Stimulated activated CD8-positive, alpha-beta memory T cell treated with anti-CD3 and anti-CD28 coated beads, Interleukin-15, amount 100 ng/mL, for 1 hour (primary cell): ENCODE data around the gene CPLX1.

Experiments
- DNase-seq: peaks from one replicate; pipeline ENCODE4 v3.0.0-alpha.2; 2020; ENCODE audit warnings: low read depth

CPLX1 gene

DNA sequence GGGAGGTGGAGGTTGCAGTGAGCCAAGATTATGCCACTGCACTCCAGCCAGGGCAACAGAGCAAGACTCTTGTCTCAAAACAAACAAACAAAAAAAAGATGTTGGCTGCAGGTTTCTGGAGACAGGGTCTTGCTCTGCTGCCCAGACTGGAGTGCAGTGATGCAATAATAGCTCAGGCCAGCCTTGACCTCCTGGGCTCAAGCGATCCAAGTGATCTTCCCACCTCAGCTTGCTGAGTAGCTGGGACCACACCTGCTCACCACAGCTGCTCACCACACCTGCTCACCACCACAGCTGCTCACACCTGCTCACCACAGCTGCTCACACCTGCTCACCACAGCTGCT is 29.9 kb upstream of the CPLX1 start:
- no peak for DNase-seq

DNA sequence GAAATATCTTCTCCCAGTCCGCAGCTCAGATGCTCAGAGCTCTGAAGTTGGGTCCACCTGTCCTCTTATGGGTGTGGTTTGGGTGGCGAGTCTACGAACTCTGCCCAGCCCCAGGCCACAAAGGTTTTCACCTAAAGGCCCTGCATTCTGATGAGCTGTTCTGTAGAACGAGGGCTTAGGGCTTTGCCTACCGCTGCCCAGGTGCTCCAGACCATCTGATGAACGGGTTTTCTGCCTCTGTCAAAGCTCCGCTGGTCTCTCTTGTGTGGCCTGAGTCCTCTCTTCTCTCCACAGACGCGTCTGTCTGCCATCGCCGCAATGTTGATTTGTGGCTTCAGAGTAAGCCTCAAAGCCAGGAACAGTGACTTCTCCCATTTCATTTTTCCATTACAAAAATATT is 28.4 kb upstream of the CPLX1 start:
- no peak for DNase-seq

- DNase-seq: no peak
Observed at GRCh38 chr4:853416-853781, 27.5 kb upstream of the CPLX1 start.

DNA sequence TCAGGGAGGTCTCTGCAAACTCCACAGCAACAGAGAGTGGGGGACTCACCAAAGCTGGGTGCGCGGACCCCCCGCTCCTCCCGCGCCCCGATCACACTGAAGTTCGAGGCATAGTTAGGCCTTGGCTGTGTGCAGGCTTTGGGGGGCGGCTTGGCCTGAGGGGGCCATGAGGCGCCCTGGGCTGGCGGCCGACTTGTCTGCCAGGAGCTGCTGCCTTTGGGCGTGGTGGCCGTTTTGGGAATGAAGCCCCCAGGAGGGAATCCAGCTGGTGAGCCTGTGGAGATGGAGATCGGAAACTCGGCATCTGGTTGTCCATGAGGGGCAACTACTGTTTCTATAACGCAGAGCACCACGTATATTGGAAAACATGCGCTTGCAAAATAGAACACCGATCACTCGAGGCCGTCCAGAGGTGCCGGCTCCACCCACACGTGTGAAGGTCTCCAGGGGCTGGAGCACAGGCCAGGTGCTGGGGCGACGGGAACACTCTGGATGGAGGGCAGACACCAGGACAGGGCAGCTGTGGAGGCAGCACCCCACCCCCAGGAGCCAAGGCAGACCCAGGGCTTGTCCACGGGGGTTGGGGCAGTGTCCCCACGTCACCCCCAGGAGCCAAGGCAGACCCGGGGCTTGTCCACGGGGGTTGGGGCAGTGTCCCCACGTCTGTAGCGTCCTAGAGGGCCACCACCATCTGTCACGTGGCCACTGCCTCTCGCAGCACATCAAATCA is 25.9 kb upstream of the CPLX1 start:
- DNase-seq: no peak

DNA sequence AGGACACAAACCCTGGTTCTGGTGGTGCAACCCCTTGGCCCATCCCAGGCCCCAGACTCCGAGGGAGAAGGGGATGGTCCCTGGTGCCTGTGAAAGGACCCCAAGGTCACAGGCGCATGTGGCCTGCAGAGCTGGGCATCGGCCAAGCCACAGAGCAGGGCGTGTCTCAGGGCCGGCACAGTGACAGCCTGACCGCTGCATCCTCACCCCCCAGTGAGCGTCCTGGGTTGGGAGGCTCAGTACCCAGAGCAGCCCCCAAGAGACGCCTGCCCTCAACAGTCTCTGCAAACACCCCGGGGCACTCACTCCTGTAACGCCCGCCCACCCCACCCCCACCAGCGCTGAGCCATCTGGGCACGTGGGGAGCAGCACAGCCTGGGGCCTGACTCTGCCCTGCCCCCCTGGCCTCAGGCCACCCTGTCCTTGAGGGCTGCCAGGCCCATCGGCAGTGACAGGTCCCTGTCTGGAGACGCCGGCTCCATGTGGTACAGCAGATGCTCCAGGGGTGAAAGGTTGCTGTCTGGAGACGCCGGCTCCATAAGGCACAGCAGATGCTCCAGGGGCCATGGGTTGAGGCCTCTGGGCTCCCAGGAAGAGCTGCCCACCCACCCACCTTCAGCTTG is 24.5 kb upstream of the CPLX1 start:
- DNase-seq: no peak

- DNase-seq: no peak
Observed at GRCh38 chr4:849478-850175, 23.7 kb upstream of the CPLX1 start.

DNA sequence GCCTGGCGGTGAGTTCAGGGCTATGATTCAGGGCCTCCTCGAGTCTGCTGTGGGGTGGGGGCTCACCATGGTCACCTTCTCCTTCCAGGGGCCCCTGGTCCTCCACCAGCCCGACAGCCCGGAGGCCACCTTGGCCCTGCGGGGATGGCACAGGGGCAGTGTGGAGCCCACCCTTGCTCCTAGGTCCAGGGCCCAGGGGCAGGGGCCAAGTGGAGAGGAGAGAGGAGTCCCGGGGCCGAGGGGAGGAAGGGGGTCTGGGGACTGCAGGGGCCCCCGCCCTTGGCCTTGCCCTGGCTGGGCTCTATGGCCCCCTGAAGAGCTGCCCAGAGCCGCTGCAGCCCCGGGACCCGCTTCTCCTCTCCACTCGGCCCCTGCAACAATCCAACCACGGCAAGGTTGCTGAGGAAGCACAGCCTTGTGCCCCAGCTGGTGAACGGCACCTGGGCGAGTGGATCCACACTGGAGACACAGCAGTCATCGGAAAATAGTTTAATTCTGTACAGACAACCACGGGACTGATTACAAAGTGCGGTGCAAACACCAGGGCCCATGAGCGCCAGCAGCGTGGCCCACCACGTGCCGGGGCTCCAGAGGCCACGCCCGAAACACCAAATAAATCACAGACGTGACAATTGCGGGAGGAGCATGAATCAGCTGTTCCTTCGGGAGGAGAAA is 23.0 kb upstream of the CPLX1 start:
- no peak for DNase-seq

DNA sequence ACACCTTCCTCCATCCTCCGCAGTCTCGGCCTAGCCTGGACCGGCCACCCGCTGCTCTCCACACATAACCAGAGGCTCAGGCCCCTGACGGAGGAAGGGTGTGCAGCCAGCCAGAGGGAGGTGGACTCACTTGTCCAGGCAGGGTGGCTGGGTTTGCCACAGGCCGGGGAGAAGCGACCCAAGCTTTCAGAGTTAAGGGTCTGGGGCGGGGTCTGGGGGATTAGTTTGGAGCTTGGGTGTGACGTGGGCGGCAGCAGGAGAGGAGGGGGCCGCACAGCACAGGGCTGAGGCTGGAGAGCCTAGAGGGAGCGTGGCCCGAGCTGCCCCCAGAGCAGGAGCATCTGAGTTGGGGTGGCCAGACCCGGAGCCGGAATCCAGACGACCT is 22.4 kb upstream of the CPLX1 start:
- DNase-seq: no peak

DNA sequence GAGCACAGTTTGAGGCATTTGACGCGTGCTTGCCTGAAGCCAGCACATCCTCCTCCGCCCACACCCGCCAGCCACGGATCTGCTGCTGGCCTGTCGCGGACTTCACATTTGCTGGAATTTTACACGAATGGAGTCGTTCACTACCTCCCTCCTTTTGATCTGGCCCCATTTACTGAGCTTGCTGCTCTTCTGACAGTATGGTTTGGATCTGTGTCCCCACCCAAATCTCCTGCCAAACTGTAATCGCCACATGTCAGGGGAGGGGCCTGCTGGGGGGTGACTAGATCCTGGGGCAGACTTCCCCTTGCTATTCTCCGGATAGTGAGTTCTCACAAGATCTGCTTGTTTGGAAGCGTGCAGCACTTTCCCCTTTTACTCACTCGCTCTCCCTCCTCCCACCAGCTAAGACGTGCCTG is 19.9 kb upstream of the CPLX1 start:
- DNase-seq: no peak

- no peak for DNase-seq
Observed at GRCh38 chr4:845233-845835, 19.4 kb upstream of the CPLX1 start.

GRCh38 chr4:844752-845232 is 18.9 kb upstream of the CPLX1 start:
- no peak for DNase-seq

- DNase-seq: no peak
Observed at GRCh38 chr4:839675-840443, 13.9 kb upstream of the CPLX1 start.

- DNase-seq: no peak
Observed at GRCh38 chr4:837772-838171, 11.8 kb upstream of the CPLX1 start.

- no peak for DNase-seq
Observed at GRCh38 chr4:836750-837301, 10.9 kb upstream of the CPLX1 start.

DNA sequence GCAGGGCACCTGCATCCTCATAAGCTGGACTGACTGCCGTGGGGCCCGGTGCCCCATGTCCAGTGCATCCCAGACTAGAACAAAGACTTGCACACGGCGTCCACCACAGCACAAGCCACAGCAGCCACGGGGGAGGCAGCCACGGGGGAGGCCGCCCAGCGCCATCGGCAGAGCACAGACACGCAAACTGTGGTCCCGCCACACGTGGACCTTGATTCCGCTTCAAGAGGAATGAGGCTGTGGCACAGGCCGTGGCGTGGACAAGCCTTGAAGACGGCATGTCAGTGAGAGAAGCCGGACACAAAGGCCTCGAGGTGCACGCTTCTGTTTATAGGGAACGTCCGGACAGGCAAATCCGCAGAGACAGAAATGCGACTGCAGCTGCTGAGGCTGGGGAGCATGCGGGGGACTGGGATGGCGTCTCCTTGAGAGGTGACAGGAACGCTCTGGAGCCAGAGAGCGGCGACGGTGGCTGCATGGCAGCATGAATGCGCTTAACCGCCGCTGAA is 10.1 kb upstream of the CPLX1 start:
- no peak for DNase-seq

- no peak for DNase-seq
Observed at GRCh38 chr4:835148-836002, 9.4 kb upstream of the CPLX1 start.

GRCh38 chr4:834368-835147 is 8.6 kb upstream of the CPLX1 start:
- DNase-seq: no peak

GRCh38 chr4:833731-834367 is 7.9 kb upstream of the CPLX1 start:
- no peak for DNase-seq

DNA sequence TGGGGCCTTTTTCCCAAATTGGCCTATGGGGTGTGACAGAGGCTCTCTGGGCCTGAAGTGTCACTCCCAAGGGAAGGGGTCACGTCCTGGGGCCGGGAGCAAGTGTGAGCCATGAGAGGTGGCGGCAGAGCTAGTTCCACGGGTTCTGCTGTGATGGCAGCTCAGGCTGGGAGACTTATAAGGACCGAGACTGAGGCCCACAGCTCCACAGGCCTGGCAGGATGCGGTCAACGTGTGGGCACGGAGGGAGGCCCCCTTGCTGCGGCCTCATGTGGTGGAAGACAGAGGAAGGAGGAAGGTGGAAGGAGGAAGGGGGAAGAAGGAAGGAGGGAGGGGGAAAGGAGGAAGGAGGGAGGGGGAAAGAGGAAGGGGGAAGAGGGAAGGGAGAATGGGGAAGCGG is 7.2 kb upstream of the CPLX1 start:
- no peak for DNase-seq
